IMR-90 (cell line): ENCODE results near the gene PEA15.

ENCODE experiments used
- CTCF ChIP-seq: conservative IDR thresholded peaks from 2 replicates; pipeline ENCODE4 v1.5.1; 2012; ENCODE audit warnings: mild to moderate bottlenecking, low read depth, low read length, improper control_type of control experiment
- ELK1 ChIP-seq: fragments of 150-350 bp; IDR thresholded peaks from 2 replicates; pipeline ENCODE4 v1.6.1; 2016; ENCODE audit warnings: low read depth, mild to moderate bottlenecking, low read length, moderate library complexity, borderline replicate concordance
- FOS ChIP-seq: fragments of 150-350 bp; IDR thresholded peaks from 2 replicates; pipeline ENCODE4 v1.6.1; 2016; ENCODE audit warnings: low read depth, low read length
- MAZ ChIP-seq: IDR thresholded peaks from 2 replicates; pipeline ENCODE4 v1.6.1; 2012; ENCODE audit warnings: low read depth, mild to moderate bottlenecking, low read length, improper control_type of control experiment, moderate library complexity, borderline replicate concordance
- MXI1 ChIP-seq: IDR thresholded peaks from 2 replicates; pipeline ENCODE4 v1.6.1; 2012; ENCODE audit warnings: low read depth, mild to moderate bottlenecking, low read length, moderate library complexity, borderline replicate concordance
- NFE2L2 ChIP-seq: fragments of 150-350 bp; IDR thresholded peaks from 2 replicates; pipeline ENCODE4 v1.6.1; 2016; ENCODE audit warnings: low read depth, mild to moderate bottlenecking, low read length
- POLR2A ChIP-seq: IDR thresholded peaks from 2 replicates; pipeline ENCODE4 v1.6.1; 2012; ENCODE audit warnings: mild to moderate bottlenecking, low read depth, low read length
- RAD21 ChIP-seq: IDR thresholded peaks from 2 replicates; pipeline ENCODE4 v1.6.1; 2012; ENCODE audit warnings: low read length, improper control_type of control experiment
- RFX5 ChIP-seq: IDR thresholded peaks from 2 replicates; pipeline ENCODE4 v1.8.0; 2012; ENCODE audit warnings: low read depth, mild to moderate bottlenecking, low read length, moderate library complexity
- SMC3 ChIP-seq: fragments of 150-350 bp; IDR thresholded peaks from 2 replicates; pipeline ENCODE4 v1.6.1; 2016; ENCODE audit warnings: low read depth, mild to moderate bottlenecking, antibody characterized with exemption, low read length, moderate library complexity

GRCh38 chr1:160166166-160166868 lies 38.9 kb upstream of the PEA15 start:
- TF ChIP-seq CTCF, result no peak
- no peak for TF ChIP-seq POLR2A
- no peak for TF ChIP-seq SMC3
- no peak for TF ChIP-seq ELK1
- TF ChIP-seq NFE2L2, result no peak
- TF ChIP-seq RFX5, result no peak
- TF ChIP-seq FOS, result no peak
- TF ChIP-seq MXI1, result no peak
- no peak for TF ChIP-seq RAD21
- no peak for TF ChIP-seq MAZ
